MCF 10A (cell line): ENCODE data around the gene RORB. TPM values are rescaled to one million over a fixed set of nuclear protein-coding genes. Genes with fewer than 3 reads are reported as not detected.
"Not testable (repeated sequence)": the region's sequence is repeated elsewhere in the genome, so short reads cannot be mapped to it uniquely, and the experiment has no call there.

Source experiments
- BruUV-seq: library from RNA; stranded (reverse); fragments of 400-500 nt; replicated peaks from 2 replicates; lab custom pipeline; 2021; lab: Mats Ljungman, UMichigan
- CTCF ChIA-PET: fragments of 300-600 bp; sonication (Branson Sonifier 250); formaldehyde crosslinking; extraction: SDS; loops from one replicate; lab custom pipeline; 2021; ENCODE audit warnings: antibody characterized with exemption, inconsistent platforms; lab: Yijun Ruan, JAX
- POLR2A ChIA-PET: fragments of 300-600, 350-650 bp; sonication (Branson Sonifier 250); formaldehyde crosslinking; extraction: SDS; loops from one replicate; lab custom pipeline; 2020; ENCODE audit warnings: antibody characterized with exemption, inconsistent platforms; lab: Yijun Ruan, JAX
- DNase-seq: peaks from one replicate; pipeline ENCODE4 v3.0.0-alpha.2; 2018; ENCODE audit not compliant: unreplicated experiment
- H3K27ac Mint-ChIP-seq: one replicate; pipeline ENCODE4 v1.8.0; 2022; ENCODE audit warnings: mild to moderate bottlenecking, low read depth, mixed read lengths; ENCODE audit not compliant: unreplicated experiment
- H3K27me3 Mint-ChIP-seq: one replicate; pipeline ENCODE4 v1.8.0; 2022; ENCODE audit warnings: mixed read lengths; ENCODE audit not compliant: insufficient read depth, unreplicated experiment
- H3K36me3 Mint-ChIP-seq: one replicate; pipeline ENCODE4 v1.8.0; 2022; ENCODE audit warnings: mild to moderate bottlenecking, moderate library complexity, mixed read lengths; ENCODE audit not compliant: insufficient read depth, unreplicated experiment
- H3K4me1 Mint-ChIP-seq: one replicate; pipeline ENCODE4 v1.8.0; 2022; ENCODE audit warnings: mixed read lengths; ENCODE audit not compliant: insufficient read depth, unreplicated experiment
- H3K4me3 Mint-ChIP-seq: one replicate; pipeline ENCODE4 v1.8.0; 2022; ENCODE audit warnings: mild to moderate bottlenecking, moderate library complexity, mixed read lengths; ENCODE audit not compliant: unreplicated experiment
- H3K9me3 Mint-ChIP-seq: one replicate; pipeline ENCODE4 v1.8.0; 2022; ENCODE audit warnings: mixed read lengths; ENCODE audit not compliant: unreplicated experiment
- intact Hi-C: fragments of 100-400 bp; cut with micrococcal nuclease; formaldehyde crosslinking; loops from 2 replicates; pipeline ENCODE4 v1.14.1; 2022
- total RNA-seq: library from RNA; stranded (reverse); gene quantifications from 2 replicates; pipeline ENCODE4 v1.2.3, GENCODE V29; 2022
- TF ChIP-seq, protein P1 (sequence below): fragments of 200-600 bp; IDR thresholded peaks from one replicate; pipeline ENCODE4 v1.8.0; 2022; ENCODE audit warnings: antibody characterized with exemption, mild to moderate bottlenecking; ENCODE audit not compliant: unreplicated experiment

RORB gene
- total RNA-seq, 1 experiment from 2014 or later: not detected

- H3K27ac Mint-ChIP-seq: no peak overlapping the region
- POLR2A ChIA-PET: interaction anchor here (0.5 kb wide), 1 partner anchor 164 kb away, joined by 3 read pairs; no protein-coding TSS in a partner anchor
- no peak overlapping the region for H3K4me3 Mint-ChIP-seq
- H3K36me3 Mint-ChIP-seq: no peaks in the 10 kb centered on the region
- no TSS peak for BruUV-seq
- H3K9me3 Mint-ChIP-seq: no peaks in the 10 kb centered on the region
- intact Hi-C loops: no loop called here
- no peak for DNase-seq
- TF ChIP-seq, protein P1, sequence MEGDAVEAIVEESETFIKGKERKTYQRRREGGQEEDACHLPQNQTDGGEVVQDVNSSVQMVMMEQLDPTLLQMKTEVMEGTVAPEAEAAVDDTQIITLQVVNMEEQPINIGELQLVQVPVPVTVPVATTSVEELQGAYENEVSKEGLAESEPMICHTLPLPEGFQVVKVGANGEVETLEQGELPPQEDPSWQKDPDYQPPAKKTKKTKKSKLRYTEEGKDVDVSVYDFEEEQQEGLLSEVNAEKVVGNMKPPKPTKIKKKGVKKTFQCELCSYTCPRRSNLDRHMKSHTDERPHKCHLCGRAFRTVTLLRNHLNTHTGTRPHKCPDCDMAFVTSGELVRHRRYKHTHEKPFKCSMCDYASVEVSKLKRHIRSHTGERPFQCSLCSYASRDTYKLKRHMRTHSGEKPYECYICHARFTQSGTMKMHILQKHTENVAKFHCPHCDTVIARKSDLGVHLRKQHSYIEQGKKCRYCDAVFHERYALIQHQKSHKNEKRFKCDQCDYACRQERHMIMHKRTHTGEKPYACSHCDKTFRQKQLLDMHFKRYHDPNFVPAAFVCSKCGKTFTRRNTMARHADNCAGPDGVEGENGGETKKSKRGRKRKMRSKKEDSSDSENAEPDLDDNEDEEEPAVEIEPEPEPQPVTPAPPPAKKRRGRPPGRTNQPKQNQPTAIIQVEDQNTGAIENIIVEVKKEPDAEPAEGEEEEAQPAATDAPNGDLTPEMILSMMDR: no peak
- H3K27me3 Mint-ChIP-seq: peaks cover 56% of the 10 kb centered on the region
- H3K4me1 Mint-ChIP-seq: no peaks in the 10 kb centered on the region
- CTCF ChIA-PET: interaction anchor here (0.6 kb wide), 1 partner anchor 1327 kb away, joined by 4 read pairs; no protein-coding TSS in a partner anchor
Observed at GRCh38 chr9:74527718-74528117, 30.6 kb downstream of the RORB start.

DNA sequence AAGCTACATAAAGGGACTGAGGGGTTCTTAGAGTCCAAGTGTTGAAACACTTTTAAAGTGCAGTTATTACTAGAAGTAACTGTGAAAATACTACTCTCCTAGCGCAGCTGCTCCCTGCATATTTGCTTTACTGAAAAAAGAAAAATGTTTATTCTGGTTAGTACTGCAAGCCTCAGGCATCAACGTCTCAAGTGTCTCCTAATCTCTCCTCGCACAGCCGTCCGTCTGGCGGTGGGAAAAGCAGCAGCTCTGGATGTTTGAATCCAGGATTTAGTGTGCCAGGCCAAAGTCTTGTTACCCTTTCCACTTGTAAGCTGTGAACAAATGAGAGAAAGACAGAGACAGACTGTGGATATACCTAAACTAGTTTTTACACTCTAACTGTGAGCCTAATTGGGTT lies 31.1 kb downstream of the RORB start:
- Mint-ChIP-seq H3K4me1 (no peaks in the 10 kb centered on the region), H3K4me3 (no peak overlapping the region), H3K27me3 (peaks cover 51% of the 10 kb centered on the region), H3K9me3 (no peaks in the 10 kb centered on the region), H3K27ac (no peak overlapping the region), H3K36me3 (no peaks in the 10 kb centered on the region)
- TF ChIP-seq, protein P1: no peak
- POLR2A ChIA-PET: interaction anchor here (0.5 kb wide), 1 partner anchor 164 kb away, joined by 3 read pairs; no protein-coding TSS in a partner anchor
- no TSS peak for BruUV-seq
- CTCF ChIA-PET: interaction anchor here (0.6 kb wide), 1 partner anchor 1327 kb away, joined by 4 read pairs; no protein-coding TSS in a partner anchor
- intact Hi-C loops: no loop called here
- no peak for DNase-seq

DNA sequence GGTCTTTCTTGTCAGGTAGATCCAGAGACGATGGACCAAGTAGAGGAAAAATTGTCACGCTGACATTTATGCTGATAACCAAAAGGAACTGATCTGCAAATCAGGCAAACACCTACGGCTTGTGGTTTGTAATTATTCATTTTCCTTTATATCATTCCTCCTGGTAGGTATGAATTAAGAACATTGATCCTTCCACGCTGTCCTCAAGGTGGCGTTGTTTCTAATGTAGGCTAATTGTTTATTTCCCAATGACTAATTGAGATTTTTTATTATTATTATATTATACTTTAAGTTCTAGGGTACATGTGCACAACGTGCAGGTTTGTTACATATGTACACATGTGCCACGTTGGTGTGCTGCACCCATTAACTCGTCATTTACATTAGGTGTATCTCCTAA lies 33.3 kb downstream of the RORB start:
- BruUV-seq, H3K27ac Mint-ChIP-seq, intact Hi-C loops: not testable (repeated sequence)

GRCh38 chr9:74533253-74533652 lies 36.1 kb downstream of the RORB start:
- Mint-ChIP-seq H3K9me3 (no peaks in the 10 kb centered on the region), H3K36me3 (no peaks in the 10 kb centered on the region), H3K27ac (no peak overlapping the region), H3K4me3 (no peak overlapping the region), H3K4me1 (no peaks in the 10 kb centered on the region), H3K27me3 (peaks cover 18% of the 10 kb centered on the region)
- ChIA-PET CTCF (interaction anchor here (0.8 kb wide), 1 partner anchor 154 kb away, joined by 3 read pairs; no protein-coding TSS in a partner anchor), POLR2A (no interaction called here)
- DNase-seq: no peak
- TF ChIP-seq, protein P1: no peak
- no TSS peak for BruUV-seq
- intact Hi-C loops: no loop called here

More for the DNA sequence above, 33.3 kb downstream of the RORB start:
- H3K4me1 Mint-ChIP-seq, H3K36me3 Mint-ChIP-seq, POLR2A ChIA-PET, H3K9me3 Mint-ChIP-seq, H3K4me3 Mint-ChIP-seq, CTCF ChIA-PET: not testable (repeated sequence)
- H3K27me3 Mint-ChIP-seq: peaks cover 46% of the 10 kb centered on the region
- DNase-seq: peak; percentile 18
